RWPE2 (cell line): ENCODE measurements around the gene DUSP28.

Source experiments
- ATAC-seq: fragments of 200-7000 bp; cut with Tn5 transposase; 3 replicates; pipeline ENCODE4 v1.9.1; 2021; ENCODE audit warnings: low read depth
- DNase-seq: peaks from one replicate; pipeline ENCODE4 v3.0.0-alpha.2; 2020; ENCODE audit warnings: low spot score
- H3K27ac ChIP-seq: fragments of 450-650 bp; 2 replicates; pipeline ENCODE4 v1.5.1; 2017; ENCODE audit warnings: mild to moderate bottlenecking; ENCODE audit not compliant: poor library complexity, severe bottlenecking
- H3K27me3 ChIP-seq: fragments of 250-450 bp; sonication (Bioruptor Pico); 2 replicates; pipeline ENCODE4 v1.5.1; 2021; ENCODE audit warnings: mild to moderate bottlenecking, moderate library complexity; ENCODE audit not compliant: insufficient read depth, poor library complexity, severe bottlenecking
- H3K36me3 ChIP-seq: fragments of 250-450 bp; sonication (Bioruptor Pico); 2 replicates; pipeline ENCODE4 v1.5.1; 2020; ENCODE audit warnings: low read depth, mild to moderate bottlenecking, moderate library complexity
- H3K4me1 ChIP-seq: fragments of 250-450 bp; sonication (Bioruptor Pico); 2 replicates; pipeline ENCODE4 v1.5.1; 2021; ENCODE audit warnings: mild to moderate bottlenecking, moderate library complexity; ENCODE audit not compliant: insufficient read depth, poor library complexity, severe bottlenecking
- H3K4me3 ChIP-seq: fragments of 250-450 bp; sonication (Bioruptor Pico); 2 replicates; pipeline ENCODE4 v1.5.1; 2021; ENCODE audit warnings: mild to moderate bottlenecking, moderate library complexity; ENCODE audit not compliant: severe bottlenecking
- H3K9me3 ChIP-seq: fragments of 250-450 bp; sonication (Bioruptor Pico); 2 replicates; pipeline ENCODE4 v1.5.1; 2021; ENCODE audit warnings: mild to moderate bottlenecking, moderate library complexity; ENCODE audit not compliant: severe bottlenecking
- TF ChIP-seq, protein P1 (sequence below): fragments of 450-650 bp; IDR thresholded peaks from one replicate; pipeline ENCODE4 v1.5.1; 2017; ENCODE audit warnings: mild to moderate bottlenecking, moderate library complexity; ENCODE audit not compliant: poor library complexity, severe bottlenecking

The DUSP28 gene

DNA sequence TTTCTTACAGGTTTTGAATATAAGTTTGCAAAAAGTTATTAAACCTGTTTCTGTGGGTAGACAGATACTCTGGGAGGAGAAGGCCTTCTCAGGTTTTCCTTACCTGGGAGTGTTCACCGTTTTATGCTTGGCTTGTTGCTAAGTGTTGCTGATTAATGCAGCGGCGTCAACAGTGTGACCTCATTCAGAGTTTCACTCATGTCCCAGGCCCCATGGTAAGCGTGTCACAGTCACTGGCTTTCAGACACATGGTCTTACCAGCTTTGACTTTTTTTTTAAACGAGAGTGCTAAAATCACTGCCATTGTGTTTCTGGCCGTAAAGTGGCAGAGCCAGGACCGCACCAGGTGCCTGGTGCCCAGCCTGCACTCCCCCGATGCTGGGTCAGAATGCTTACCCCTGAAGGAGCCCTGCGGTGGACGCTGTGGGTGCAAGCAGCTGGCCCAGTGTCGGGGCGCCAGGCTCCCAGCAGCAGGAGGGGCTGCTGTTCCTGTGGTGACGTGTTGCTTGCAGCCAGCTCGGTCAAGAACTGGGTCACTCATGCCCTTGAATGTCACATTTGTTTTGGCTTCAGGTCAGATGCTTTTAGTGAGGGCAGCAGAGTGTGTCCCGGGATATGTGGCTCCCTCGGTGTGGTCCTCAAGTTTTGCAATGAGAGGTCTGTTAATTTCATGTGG, 29.8 kb downstream of the DUSP28 start:
- TF ChIP-seq, protein P1, sequence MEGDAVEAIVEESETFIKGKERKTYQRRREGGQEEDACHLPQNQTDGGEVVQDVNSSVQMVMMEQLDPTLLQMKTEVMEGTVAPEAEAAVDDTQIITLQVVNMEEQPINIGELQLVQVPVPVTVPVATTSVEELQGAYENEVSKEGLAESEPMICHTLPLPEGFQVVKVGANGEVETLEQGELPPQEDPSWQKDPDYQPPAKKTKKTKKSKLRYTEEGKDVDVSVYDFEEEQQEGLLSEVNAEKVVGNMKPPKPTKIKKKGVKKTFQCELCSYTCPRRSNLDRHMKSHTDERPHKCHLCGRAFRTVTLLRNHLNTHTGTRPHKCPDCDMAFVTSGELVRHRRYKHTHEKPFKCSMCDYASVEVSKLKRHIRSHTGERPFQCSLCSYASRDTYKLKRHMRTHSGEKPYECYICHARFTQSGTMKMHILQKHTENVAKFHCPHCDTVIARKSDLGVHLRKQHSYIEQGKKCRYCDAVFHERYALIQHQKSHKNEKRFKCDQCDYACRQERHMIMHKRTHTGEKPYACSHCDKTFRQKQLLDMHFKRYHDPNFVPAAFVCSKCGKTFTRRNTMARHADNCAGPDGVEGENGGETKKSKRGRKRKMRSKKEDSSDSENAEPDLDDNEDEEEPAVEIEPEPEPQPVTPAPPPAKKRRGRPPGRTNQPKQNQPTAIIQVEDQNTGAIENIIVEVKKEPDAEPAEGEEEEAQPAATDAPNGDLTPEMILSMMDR: no peak
- no peak overlapping the region for H3K4me3 ChIP-seq
- H3K36me3 ChIP-seq: peaks cover 19% of the 10 kb centered on the region
- H3K4me1 ChIP-seq: peaks cover 9% of the 10 kb centered on the region
- no peaks in the 10 kb centered on the region for H3K27me3 ChIP-seq
- H3K9me3 ChIP-seq: no peaks in the 10 kb centered on the region
- no peak overlapping the region for H3K27ac ChIP-seq
- no peak for ATAC-seq
- DNase-seq: peak; percentile 26

DNA sequence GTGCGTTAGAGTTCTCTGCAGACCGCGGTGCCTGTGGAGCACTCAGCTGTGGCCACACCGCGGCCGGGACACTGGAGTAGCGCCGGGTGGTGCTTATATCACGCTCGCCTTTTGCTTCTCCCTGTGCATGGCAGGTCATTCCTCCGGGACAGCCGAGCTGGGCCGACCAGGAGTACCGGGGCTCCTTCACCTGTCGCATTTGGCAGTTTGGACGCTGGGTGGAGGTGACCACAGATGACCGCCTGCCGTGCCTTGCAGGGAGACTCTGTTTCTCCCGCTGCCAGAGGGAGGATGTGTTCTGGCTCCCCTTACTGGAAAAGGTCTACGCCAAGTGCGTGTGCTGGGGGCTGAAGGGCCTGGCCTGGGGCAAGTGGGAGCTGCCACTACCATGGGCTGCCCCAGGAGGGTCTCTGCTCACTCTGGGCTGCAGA, 30.5 kb downstream of the DUSP28 start:
- Histone ChIP-seq H3K27me3 (no peaks in the 10 kb centered on the region), H3K4me3 (no peak overlapping the region), H3K27ac (no peak overlapping the region), H3K9me3 (no peaks in the 10 kb centered on the region), H3K4me1 (peaks cover 5% of the 10 kb centered on the region), H3K36me3 (peaks cover 21% of the 10 kb centered on the region)
- ATAC-seq: no peak
- TF ChIP-seq, protein P1: no peak
- DNase-seq: peak; percentile 55

DNA sequence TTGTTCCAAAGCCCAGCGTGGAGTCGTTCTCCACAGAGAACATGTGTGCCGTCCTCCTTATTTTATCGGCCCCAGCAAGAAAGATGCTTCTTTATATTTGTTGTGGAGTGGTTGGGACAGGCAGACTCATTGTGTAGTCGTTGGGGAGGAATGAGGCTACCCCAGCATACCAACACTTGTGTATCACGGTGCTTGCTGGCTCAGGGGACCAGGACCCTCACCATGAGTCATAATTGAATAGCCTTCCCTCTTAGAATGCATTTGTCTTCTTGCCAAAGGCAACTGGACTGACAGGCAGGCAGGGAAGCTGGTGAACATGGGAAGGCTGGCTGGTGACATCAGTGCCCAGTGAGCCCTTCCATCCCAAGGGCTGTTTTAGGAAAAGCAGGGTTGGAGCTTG, 31.1 kb downstream of the DUSP28 start:
- no peak for DNase-seq
- Histone ChIP-seq H3K4me1 (peaks cover 5% of the 10 kb centered on the region), H3K4me3 (no peak overlapping the region), H3K36me3 (peaks cover 24% of the 10 kb centered on the region), H3K9me3 (no peaks in the 10 kb centered on the region), H3K27ac (no peak overlapping the region), H3K27me3 (no peaks in the 10 kb centered on the region)
- ATAC-seq: no peak
- TF ChIP-seq, protein P1: no peak

DNA sequence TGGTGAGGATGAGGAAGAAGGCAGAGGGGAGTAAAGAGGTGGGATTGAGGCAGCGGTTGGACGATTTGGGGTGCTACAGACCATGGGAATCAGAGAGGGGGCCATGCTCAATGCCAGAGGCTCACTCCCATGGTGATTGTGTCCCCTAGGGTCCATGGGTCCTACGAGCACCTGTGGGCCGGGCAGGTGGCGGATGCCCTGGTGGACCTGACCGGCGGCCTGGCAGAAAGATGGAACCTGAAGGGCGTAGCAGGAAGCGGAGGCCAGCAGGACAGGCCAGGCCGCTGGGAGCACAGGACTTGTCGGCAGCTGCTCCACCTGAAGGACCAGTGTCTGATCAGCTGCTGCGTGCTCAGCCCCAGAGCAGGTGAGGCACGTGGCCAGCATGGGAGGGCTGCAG, 31.6 kb downstream of the DUSP28 start:
- no peaks in the 10 kb centered on the region for H3K27me3 ChIP-seq
- ATAC-seq: no peak
- DNase-seq: peak; percentile 56
- H3K4me1 ChIP-seq: peaks cover 5% of the 10 kb centered on the region
- no peak overlapping the region for H3K4me3 ChIP-seq
- TF ChIP-seq, protein P1: no peak
- H3K36me3 ChIP-seq: peaks cover 24% of the 10 kb centered on the region
- H3K9me3 ChIP-seq: no peaks in the 10 kb centered on the region
- no peak overlapping the region for H3K27ac ChIP-seq

DNA sequence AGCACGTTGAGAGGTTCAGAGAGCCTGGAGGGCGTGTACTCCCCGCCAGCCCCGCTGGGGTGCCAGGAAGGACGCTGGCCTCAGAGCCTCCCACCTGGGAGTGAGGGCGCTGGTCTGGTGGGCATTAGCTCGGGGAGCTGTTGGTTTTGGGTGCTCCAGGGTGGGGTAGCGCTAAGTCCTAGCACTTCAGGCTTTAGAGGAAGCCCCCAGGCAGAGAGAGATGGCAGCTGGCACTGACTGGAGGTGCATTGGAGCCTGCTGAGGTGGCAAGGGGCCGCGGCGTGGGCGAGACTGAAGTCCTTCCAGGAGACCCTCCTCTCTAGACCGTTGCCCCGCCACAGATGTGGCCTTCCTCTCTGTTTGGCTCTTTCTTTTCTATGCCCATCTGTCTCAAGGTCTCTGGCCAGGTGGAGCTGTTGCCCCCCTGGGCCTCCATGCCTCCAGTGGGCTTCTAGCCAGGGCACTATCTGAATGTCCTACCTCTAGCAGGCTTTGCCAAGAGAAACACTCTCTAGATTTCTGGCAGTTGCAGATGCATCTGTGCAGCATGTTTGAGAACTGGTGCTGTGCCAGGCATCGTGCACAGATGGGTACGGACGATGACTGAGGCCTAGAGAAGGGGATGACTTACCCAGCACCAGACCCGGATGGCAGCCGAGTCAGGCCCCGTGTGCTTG, 33.0 kb downstream of the DUSP28 start:
- DNase-seq (peak; percentile 42), ATAC-seq (no peak)
- no peaks in the 10 kb centered on the region for H3K27me3 ChIP-seq
- no peak overlapping the region for H3K4me3 ChIP-seq
- no peak overlapping the region for H3K27ac ChIP-seq
- no peaks in the 10 kb centered on the region for H3K4me1 ChIP-seq
- no peaks in the 10 kb centered on the region for H3K9me3 ChIP-seq
- TF ChIP-seq, protein P1: no peak
- H3K36me3 ChIP-seq: peaks cover 24% of the 10 kb centered on the region
